Fibroblast of mammary gland (primary cell): Measurements from ENCODE around the gene ZFY.

ENCODE experiments used
- DNase-seq: peaks from one replicate; pipeline ENCODE4 v3.0.0-alpha.2; 2010; ENCODE audit warnings: low read depth
- H3K4me3 ChIP-seq: 2 replicates; pipeline ENCODE4 v1.5.1; 2011; ENCODE audit warnings: low read depth, mild to moderate bottlenecking, low read length, moderate library complexity; ENCODE audit not compliant: control insufficient read depth
- TF ChIP-seq, protein P1 (sequence below): conservative IDR thresholded peaks from 2 replicates; pipeline ENCODE4 v1.5.1; 2011; ENCODE audit warnings: low read depth, low read length, inconsistent platforms; ENCODE audit not compliant: control insufficient read depth, insufficient read depth

The ZFY gene

DNA sequence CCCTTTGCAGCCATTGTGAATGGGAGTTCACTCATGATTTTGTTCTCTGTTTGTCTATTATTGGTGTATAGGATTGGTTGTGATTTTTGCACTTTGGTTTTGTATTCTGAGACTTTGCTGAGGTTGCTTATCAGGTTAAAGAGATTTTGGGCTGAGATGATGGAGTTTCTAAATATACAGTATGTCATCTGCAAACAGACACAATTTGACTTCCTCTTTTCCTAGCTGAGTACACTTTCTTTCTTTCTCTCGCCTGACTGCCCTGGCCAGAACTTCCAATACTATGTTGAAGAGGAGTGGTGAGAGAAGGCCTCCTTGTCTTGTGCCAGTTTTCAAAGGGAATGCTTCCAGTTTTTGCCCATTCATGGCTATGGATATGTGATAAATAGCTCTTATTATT, 81.4 kb downstream of the ZFY start:
- TF ChIP-seq, protein P1, sequence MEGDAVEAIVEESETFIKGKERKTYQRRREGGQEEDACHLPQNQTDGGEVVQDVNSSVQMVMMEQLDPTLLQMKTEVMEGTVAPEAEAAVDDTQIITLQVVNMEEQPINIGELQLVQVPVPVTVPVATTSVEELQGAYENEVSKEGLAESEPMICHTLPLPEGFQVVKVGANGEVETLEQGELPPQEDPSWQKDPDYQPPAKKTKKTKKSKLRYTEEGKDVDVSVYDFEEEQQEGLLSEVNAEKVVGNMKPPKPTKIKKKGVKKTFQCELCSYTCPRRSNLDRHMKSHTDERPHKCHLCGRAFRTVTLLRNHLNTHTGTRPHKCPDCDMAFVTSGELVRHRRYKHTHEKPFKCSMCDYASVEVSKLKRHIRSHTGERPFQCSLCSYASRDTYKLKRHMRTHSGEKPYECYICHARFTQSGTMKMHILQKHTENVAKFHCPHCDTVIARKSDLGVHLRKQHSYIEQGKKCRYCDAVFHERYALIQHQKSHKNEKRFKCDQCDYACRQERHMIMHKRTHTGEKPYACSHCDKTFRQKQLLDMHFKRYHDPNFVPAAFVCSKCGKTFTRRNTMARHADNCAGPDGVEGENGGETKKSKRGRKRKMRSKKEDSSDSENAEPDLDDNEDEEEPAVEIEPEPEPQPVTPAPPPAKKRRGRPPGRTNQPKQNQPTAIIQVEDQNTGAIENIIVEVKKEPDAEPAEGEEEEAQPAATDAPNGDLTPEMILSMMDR, result no peak
- DNase-seq, result no peak
- H3K4me3 ChIP-seq, result no peak overlapping the region

DNA sequence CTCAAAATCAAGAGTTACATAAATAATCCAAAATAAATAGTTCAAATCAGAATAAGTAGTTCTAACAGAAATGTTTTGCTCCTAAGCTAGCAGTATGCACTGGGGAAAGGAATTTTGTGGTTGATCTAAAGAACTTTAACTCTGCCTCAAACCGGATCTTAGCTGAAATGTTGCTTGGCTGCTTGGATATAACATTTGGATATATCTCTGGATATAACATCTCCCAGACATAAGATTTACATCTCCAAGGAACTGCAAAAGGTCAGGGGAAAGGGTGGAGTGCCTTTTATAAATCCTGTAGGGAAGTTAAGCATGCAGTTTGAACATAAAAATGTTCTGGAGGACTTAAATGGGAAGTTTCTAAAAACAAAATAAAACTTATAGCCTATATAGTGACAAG, 83.4 kb downstream of the ZFY start:
- TF ChIP-seq, protein P1, result no peak
- DNase-seq, result no peak

DNA sequence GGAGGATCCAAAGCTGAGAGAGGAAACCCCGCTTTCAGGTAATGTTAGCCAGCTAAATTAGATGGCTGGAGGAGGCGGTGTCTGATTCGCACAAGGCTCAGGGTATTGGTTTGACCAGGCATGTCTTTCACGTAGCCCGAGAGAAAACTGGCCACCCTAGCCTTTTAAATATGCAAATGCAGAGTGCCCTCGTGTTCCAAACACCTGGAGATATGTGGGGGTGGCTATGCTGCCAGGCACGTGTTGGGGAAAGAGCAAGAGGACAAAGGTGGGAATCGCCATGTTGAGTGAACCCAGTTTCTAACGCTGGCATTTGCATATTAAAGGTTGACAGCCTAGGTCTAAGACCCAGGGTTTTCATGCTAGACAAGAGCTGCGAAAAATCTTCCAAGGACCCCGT, 84.4 kb downstream of the ZFY start:
- no peak overlapping the region for H3K4me3 ChIP-seq
- no peak for DNase-seq
- TF ChIP-seq, protein P1, result no peak

More for the DNA sequence above, 83.4 kb downstream of the ZFY start:
- no peak overlapping the region for H3K4me3 ChIP-seq

DNA sequence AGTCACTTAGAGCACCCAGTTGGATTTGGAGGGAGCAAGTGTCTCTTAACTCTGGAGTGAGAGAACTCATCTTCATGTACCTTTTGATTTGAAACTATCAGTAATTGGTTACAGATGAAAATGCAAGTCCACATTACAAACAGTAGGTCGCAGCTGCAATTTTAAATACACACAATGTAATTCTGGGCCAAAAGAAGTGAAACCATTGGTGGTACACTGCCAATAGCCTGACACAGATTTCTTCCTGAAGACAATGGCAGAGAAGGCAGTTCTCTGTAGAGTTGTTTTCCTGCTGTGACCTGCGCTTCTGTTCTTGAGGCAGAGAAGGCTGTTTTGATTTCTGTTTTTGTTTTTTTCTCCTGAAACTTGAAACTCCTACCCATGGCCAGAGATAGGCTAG, 86.0 kb downstream of the ZFY start:
- no peak overlapping the region for H3K4me3 ChIP-seq
- DNase-seq, result no peak
- TF ChIP-seq, protein P1, result no peak

DNA sequence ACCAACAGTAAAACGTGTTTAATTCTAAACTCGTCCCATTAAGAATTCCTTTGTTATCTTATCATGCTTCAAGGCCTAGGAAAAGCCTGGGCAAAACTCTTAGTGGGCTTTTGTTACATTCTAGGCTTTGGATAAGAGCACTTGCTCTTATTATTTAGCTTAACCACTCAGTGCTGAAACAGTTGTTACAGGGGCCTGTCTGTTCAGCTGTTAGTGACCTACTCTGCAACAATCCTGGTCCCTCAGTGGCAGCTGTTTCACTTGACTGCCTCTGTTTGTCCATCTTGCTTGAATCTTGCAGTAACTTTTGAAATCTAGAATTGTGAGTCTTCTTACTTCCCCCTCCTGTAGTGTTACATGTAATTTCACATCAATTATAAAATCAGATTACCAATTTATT, 88.4 kb downstream of the ZFY start:
- TF ChIP-seq, protein P1, result no peak
- H3K4me3 ChIP-seq, result no peak overlapping the region
- DNase-seq, result no peak

DNA sequence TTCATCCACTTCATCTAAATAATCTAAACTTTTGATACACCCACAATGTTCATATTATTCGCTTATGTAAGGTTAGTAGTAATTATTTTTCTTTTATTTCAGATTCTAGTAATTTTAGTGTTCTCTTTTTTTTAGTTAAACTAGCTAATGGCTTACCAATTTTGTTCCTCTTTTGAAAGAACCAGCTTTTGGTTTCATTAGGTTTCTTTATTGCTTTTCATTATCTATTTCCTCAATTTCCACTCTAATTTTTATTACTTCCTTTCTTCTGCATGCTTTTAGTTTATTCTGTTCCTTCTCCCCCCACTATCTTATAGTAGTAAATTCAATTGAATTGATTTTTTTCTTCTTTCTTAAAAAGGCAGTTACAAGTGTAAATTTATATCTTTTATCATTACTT, 90.2 kb downstream of the ZFY start:
- no peak for DNase-seq
- TF ChIP-seq, protein P1, result no peak
- H3K4me3 ChIP-seq, result no peak overlapping the region
